Esophagus mucosa (tissue), 1 donor: ENCODE results near the gene RIPK3. TPM values are rescaled to one million over a fixed set of nuclear protein-coding genes. Genes with fewer than 3 reads are reported as not detected.
A peak's percentile ranks its signal among the peaks of the same experiment; 100 is the strongest.

Source experiments
- ATAC-seq: fragments of 200-7000 bp; cut with Tn5 transposase; one replicate; pipeline ENCODE4 v1.9.1; 2020
- total RNA-seq: library from RNA; stranded (reverse); gene quantifications from one replicate; pipeline ENCODE4 v1.2.4, GENCODE V29; 2023
- donor health status: DM: yes; HTN: yes; CAD: no.

Gene RIPK3
- total RNA-seq, 1 donor from 2014 or later, result 10.5 TPM

- ATAC-seq, result no peak
Measured at GRCh38 chr14:24321212-24321975, 18.4 kb downstream of the RIPK3 start.

GRCh38 chr14:24317141-24317928 lies 22.5 kb downstream of the RIPK3 start:
- peak; percentile 36 for ATAC-seq

DNA sequence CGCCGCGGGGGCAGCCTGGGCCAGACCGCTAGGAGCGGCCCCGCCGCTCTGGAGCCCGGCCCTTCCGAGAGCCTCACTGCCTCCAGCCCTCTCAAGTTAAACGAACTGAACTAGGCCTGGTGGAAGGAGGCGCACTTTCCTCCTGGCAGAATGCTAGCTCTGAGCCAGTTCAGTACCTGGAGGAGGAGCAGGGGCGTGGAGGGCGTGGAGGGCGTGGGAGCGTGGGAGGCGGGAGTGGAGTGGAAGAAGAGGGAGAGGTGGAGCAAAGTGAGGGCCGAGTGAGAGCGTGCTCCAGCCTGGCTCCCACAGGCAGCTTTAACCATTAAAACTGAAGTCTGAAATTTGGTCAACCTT lies 23.2 kb downstream of the RIPK3 start:
- ATAC-seq, result peak; percentile 48

- peak; percentile 56 for ATAC-seq
Measured at GRCh38 chr14:24315807-24316596, 23.8 kb downstream of the RIPK3 start.

- no peak for ATAC-seq
Measured at GRCh38 chr14:24315243-24315806, 24.5 kb downstream of the RIPK3 start.

DNA sequence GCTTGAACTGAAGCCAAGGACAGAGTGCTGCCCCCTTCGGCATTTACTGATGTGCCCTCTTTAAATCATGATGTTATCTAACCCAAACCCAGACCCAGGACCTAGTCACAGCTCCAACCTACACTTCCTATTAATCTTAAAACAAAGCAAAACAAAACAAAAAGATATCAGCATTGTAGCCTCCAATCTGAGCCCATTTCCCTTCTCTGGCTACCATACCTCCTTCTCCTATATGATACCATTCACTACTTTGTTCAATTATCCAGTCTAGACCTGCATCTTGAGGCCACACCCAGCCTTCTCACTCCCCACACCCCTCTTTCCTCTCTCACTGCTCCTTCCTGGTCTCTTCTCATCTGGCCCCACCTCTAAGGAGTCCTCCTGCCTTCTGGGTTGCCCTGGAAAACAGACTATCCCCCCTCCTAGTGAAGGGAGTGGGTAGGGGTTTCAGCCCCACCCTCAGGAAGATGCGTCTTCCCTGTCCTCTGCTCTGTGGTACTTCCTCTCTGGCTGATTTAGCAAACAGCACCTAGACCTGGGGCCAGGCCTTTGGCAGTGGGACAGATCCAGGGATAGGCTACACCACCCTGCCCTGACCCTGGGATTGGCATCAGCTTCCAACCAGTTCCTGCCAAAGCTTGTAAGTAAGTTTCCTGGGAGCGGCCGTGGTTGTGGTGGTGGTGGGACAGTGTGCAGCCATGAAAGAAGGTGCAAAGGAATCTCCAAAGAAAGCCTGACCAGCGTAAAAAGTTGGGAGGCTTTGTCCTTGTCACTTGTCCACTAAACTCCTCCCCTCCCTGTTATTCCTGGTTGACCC lies 25.2 kb downstream of the RIPK3 start:
- ATAC-seq, result peak; percentile 32

GRCh38 chr14:24313913-24314312 lies 25.9 kb downstream of the RIPK3 start:
- no peak for ATAC-seq

GRCh38 chr14:24312736-24313507 lies 26.9 kb downstream of the RIPK3 start:
- ATAC-seq, result no peak

DNA sequence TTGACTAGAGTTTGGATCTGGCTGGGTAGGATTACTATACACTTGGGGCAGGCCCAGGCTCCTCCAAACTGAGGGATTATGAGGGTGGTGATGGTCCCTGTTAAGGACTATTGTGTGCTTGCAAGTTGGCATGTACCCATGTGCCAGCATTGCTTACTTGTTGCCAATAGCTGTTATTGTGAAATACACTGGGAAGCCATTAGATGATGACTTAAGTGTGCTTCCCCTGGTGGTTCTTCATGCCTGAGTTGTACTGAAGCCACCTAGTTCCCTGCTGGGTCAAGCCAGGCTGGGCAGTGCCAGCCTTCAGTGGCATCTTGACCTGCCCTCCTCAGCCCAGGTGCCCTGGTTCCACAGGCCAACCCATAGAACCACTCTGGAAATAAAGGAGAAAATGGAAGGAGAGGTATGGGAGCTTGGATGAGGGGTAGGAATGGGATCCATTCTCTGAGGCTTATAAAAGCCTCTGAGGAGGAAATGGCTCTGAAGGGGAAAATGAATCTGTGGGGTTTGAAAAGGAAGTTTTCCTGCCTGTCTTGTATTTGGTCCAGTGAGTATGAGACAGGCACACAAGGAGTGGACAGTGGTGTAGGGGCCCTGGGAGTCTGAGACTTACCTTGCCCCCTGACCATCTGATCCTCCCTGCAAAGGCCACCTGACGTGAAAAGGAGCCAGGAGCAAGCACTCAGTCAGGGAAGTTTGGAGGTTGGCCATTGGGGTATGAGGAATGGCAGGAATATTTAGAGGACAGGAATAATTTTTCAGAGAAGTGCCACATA lies 27.8 kb downstream of the RIPK3 start:
- peak; percentile 2 for ATAC-seq

- peak; percentile 63 for ATAC-seq
Measured at GRCh38 chr14:24310646-24311604, 28.9 kb downstream of the RIPK3 start, which contains the start of gene LTB4R. Gene LTB4R (plus strand): TSS chr14:24311502. CDS start chr14:24315652, 4,150 bp downstream.

GRCh38 chr14:24310265-24310645 lies 29.5 kb downstream of the RIPK3 start:
- ATAC-seq, result peak; percentile 9

DNA sequence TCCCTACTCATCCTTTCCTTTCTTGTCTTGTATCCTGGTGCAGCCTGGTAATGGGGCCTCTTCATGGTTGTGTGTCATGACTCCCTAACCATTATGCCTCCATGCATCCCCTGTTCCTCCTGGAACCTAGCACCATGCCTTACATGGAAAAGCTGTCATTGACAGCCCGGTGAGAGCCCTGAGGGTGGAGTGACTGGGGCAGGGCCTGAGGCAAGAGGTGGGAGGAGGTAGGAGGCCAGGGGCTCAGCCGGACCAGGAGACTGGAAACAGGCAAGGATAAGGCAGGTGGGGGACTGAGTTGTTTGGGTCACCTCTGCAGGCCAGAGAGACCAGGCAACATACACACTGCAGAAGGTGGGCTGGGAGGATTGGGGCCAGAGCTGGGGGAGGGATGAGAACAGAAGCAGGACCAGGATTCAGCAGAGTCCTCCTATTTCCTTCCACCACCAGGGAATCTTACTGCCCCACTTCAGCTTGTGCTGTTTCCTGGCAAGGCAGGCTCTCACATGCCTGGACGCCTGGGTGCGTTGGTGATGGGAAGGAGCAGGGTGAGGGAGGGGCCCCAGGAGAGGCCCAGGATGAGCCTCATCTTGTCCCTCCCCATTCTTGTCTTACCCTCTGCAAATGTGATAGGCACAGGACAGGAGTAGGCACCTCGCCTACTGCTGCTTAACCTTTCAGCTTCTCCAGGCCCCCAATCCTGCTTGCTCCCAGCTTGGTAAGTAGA lies 30.1 kb downstream of the RIPK3 start, which contains the start of gene LTB4R2:
Gene LTB4R2 (plus strand): TSS at position 603 of the 727 bp plus-strand sequence. CDS start 525 bp downstream, outside the sequence.
- peak; percentile 63 for ATAC-seq

- no peak for ATAC-seq
Measured at GRCh38 chr14:24308342-24309124, 31.3 kb downstream of the RIPK3 start.

- peak; percentile 8 for ATAC-seq
Measured at GRCh38 chr14:24307575-24308341, 32.0 kb downstream of the RIPK3 start, which contains the start of gene CIDEB. Gene CIDEB (minus strand): TSS chr14:24307977. CDS start chr14:24307858, 119 bp downstream.

GRCh38 chr14:24307156-24307574 lies 32.6 kb downstream of the RIPK3 start:
- ATAC-seq, result no peak

GRCh38 chr14:24304019-24304387 lies 35.8 kb downstream of the RIPK3 start:
- no peak for ATAC-seq
